ENCODE data around the gene ENC1. TPM values are rescaled to one million over a fixed set of nuclear protein-coding genes. Genes with fewer than 3 reads are reported as not detected.

The ENC1 gene
- total RNA-seq, 1 experiment from 2014 or later = 38.8 TPM

- CTCF ChIA-PET = no interaction called here
- POLR2A ChIA-PET (ENCODE audit: unreplicated experiment) = no interaction called here
- no TSS peak for BruUV-seq (replicated peaks)
These were observed 58.6 kb downstream of the ENC1 start for GRCh38 chr5:74581988-74582365.

GRCh38 chr5:74580729-74581109, 59.8 kb downstream of the ENC1 start:
- TF ChIP-seq CTCF (conservative IDR thresholded peaks at IDR 0.05) = no peak
- TF ChIP-seq EZH2 (IDR thresholded peaks at IDR 0.05; ENCODE audit: low read depth) = no peak
- Histone ChIP-seq H3F3A (ENCODE audit: insufficient read depth, low read depth) (peaks cover 12% of the 10 kb centered on the region), H2AFZ (no peak overlapping the region), H3K9me3 (ENCODE audit: insufficient read depth, low read depth) (no peaks in the 10 kb centered on the region), H3K27me3 (ENCODE audit: insufficient read depth, low read depth) (no peaks in the 10 kb centered on the region), H4K20me1 (ENCODE audit: insufficient read depth) (no peaks in the 10 kb centered on the region), H3K79me2 (ENCODE audit: low read depth) (no peaks in the 10 kb centered on the region), H3K4me3 (no peak overlapping the region), H3K9me2 (ENCODE audit: insufficient read depth) (no peaks in the 10 kb centered on the region), H3K36me3 (ENCODE audit: low read depth) (no peaks in the 10 kb centered on the region), H3K4me1 (replicated peaks; ENCODE audit: insufficient read depth) (peaks cover 20% of the 10 kb centered on the region), H3K4me2 (no peak overlapping the region), H3K27ac (no peak overlapping the region)
- DNase-seq = no peak
- intact Hi-C loops (cut with micrococcal nuclease; ENCODE audit: unreplicated experiment) = no loop called here
- ChIA-PET POLR2A (ENCODE audit: unreplicated experiment) (no interaction called here), CTCF (no interaction called here)
- BruUV-seq (replicated peaks) = no TSS peak

More at GRCh38 chr5:74581988-74582365, 58.6 kb downstream of the ENC1 start:
- H3F3A ChIP-seq (ENCODE audit: insufficient read depth, low read depth) = no peaks in the 10 kb centered on the region
- no peak overlapping the region for H3K4me3 ChIP-seq
- no peaks in the 10 kb centered on the region for H4K20me1 ChIP-seq (ENCODE audit: insufficient read depth)
- no peaks in the 10 kb centered on the region for H3K9me2 ChIP-seq (ENCODE audit: insufficient read depth)
- no peaks in the 10 kb centered on the region for H3K36me3 ChIP-seq (ENCODE audit: low read depth)
- DNase-seq = no peak
- H3K27me3 ChIP-seq (ENCODE audit: insufficient read depth, low read depth) = no peaks in the 10 kb centered on the region
- no peak overlapping the region for H3K27ac ChIP-seq
- intact Hi-C loops (cut with micrococcal nuclease; ENCODE audit: unreplicated experiment) = no loop called here
- no peak overlapping the region for H2AFZ ChIP-seq
- H3K4me1 ChIP-seq (replicated peaks; ENCODE audit: insufficient read depth) = peaks cover 8% of the 10 kb centered on the region
- H3K4me2 ChIP-seq = no peak overlapping the region
- no peaks in the 10 kb centered on the region for H3K79me2 ChIP-seq (ENCODE audit: low read depth)
- TF ChIP-seq CTCF (conservative IDR thresholded peaks at IDR 0.05) = no peak
- TF ChIP-seq EZH2 (IDR thresholded peaks at IDR 0.05; ENCODE audit: low read depth) = no peak
- no peaks in the 10 kb centered on the region for H3K9me3 ChIP-seq (ENCODE audit: insufficient read depth, low read depth)

GRCh38 chr5:74579215-74579614, 61.3 kb downstream of the ENC1 start:
- TF ChIP-seq CTCF (conservative IDR thresholded peaks at IDR 0.05) (no peak), EZH2 (IDR thresholded peaks at IDR 0.05; ENCODE audit: low read depth) (no peak)
- Histone ChIP-seq H3K9me2 (ENCODE audit: insufficient read depth) (no peaks in the 10 kb centered on the region), H3K4me1 (replicated peaks; ENCODE audit: insufficient read depth) (peaks cover 31% of the 10 kb centered on the region), H3K27me3 (ENCODE audit: insufficient read depth, low read depth) (no peaks in the 10 kb centered on the region), H4K20me1 (ENCODE audit: insufficient read depth) (no peaks in the 10 kb centered on the region), H2AFZ (no peak overlapping the region), H3F3A (ENCODE audit: insufficient read depth, low read depth) (peaks cover 22% of the 10 kb centered on the region), H3K4me2 (no peak overlapping the region), H3K9me3 (ENCODE audit: insufficient read depth, low read depth) (no peaks in the 10 kb centered on the region), H3K4me3 (no peak overlapping the region), H3K79me2 (ENCODE audit: low read depth) (no peaks in the 10 kb centered on the region), H3K36me3 (ENCODE audit: low read depth) (no peaks in the 10 kb centered on the region), H3K27ac (no peak overlapping the region)
- DNase-seq = no peak
- ChIA-PET POLR2A (ENCODE audit: unreplicated experiment) (no interaction called here), CTCF (no interaction called here)
- BruUV-seq (replicated peaks) = no TSS peak
- intact Hi-C loops (cut with micrococcal nuclease; ENCODE audit: unreplicated experiment) = loop anchor here (5.0 kb wide), 1 partner anchor 337 kb away; no protein-coding TSS in a partner anchor

All from PC-9 (cell line).